K562 (cell line): Measurements from ENCODE around the gene CBL. TPM values are rescaled to one million over a fixed set of nuclear protein-coding genes. Genes with fewer than 3 reads are reported as not detected.

Experiments
- BRD9 ChIP-seq: fragments of 450-650 bp; IDR thresholded peaks from 2 replicates; pipeline ENCODE4 v1.6.1; 2018; ENCODE audit warnings: low read depth; ENCODE audit not compliant: partially characterized antibody
- E2F6 ChIP-seq, 2 experiments: IDR thresholded peaks; 2 replicates each; pipeline ENCODE4 v1.6.1; 2011; ENCODE audit warnings: borderline replicate concordance in 1 of 2, control low read depth in 1 of 2, low read depth in 1 of 2, low read length in 1 of 2, mild to moderate bottlenecking in 1 of 2, mixed read lengths in 1 of 2, moderate library complexity in 1 of 2; ENCODE audit not compliant: insufficient read depth in 1 of 2, insufficient read length in 1 of 2, poor library complexity in 1 of 2, severe bottlenecking in 1 of 2; ENCODE audit errors: extremely low read depth in 1 of 2
- EP300 ChIP-seq: IDR thresholded peaks from 2 replicates; pipeline ENCODE4 v1.6.1; 2012; ENCODE audit warnings: low read length, improper control_type of control experiment
- HDAC1 ChIP-seq, 2 experiments: fragments of 450-650 bp; IDR thresholded peaks; 2 replicates each; pipeline ENCODE4 v1.6.1; 2016 to 2017; ENCODE audit warnings: inconsistent platforms in 1 of 2, mild to moderate bottlenecking in 1 of 2, moderate library complexity in 1 of 2
- HINFP ChIP-seq: fragments of 450-650 bp; conservative IDR thresholded peaks from 2 replicates; pipeline ENCODE4 v1.6.1; 2016; ENCODE audit warnings: missing genetic modification characterization, low read depth, mild to moderate bottlenecking, control low read depth, missing compliant biosample characterization
- KAT7 ChIP-seq: sonication (generic); formaldehyde crosslinking; IDR thresholded peaks from 2 replicates; pipeline ENCODE4 v1.8.0; 2022; ENCODE audit warnings: missing genetic modification reagents, mild to moderate bottlenecking, borderline replicate concordance
- KLF10 ChIP-seq: fragments of 250-450 bp; sonication (Bioruptor Pico); IDR thresholded peaks from 2 replicates; pipeline ENCODE4 v1.6.1; 2021; ENCODE audit warnings: matching md5 sums
- KLF13 ChIP-seq: fragments of 450-650 bp; IDR thresholded peaks from 2 replicates; pipeline ENCODE4 v1.6.1; 2016; ENCODE audit warnings: missing genetic modification characterization, low read depth, mild to moderate bottlenecking, missing compliant biosample characterization, moderate library complexity, borderline replicate concordance
- MBD2 ChIP-seq: sonication (generic); IDR thresholded peaks from 2 replicates; pipeline ENCODE4 v1.6.1; 2016; ENCODE audit warnings: low read depth, borderline replicate concordance
- MECOM ChIP-seq: fragments of 250-450 bp; sonication (Bioruptor Pico); IDR thresholded peaks from 2 replicates; pipeline ENCODE4 v1.8.0; 2022; ENCODE audit warnings: inconsistent platforms
- MLLT1 ChIP-seq, 2 experiments: fragments of 450-650 bp; IDR thresholded peaks; 2 replicates each; pipeline ENCODE4 v1.6.1; 2016
- MXI1 ChIP-seq: IDR thresholded peaks from 2 replicates; pipeline ENCODE4 v1.6.1; 2011; ENCODE audit warnings: low read depth, mild to moderate bottlenecking, improper control_type of control experiment, low read length
- POLR3A ChIP-seq: IDR thresholded peaks from 2 replicates; pipeline ENCODE4 v1.6.1; 2011; ENCODE audit warnings: borderline replicate concordance, mild to moderate bottlenecking, moderate library complexity; ENCODE audit not compliant: insufficient read length, insufficient read depth; ENCODE audit errors: extremely low read depth
- RAD21 ChIP-seq, 2 experiments: fragments of 250-450 bp in 1 of 2; fragments of 450-650 bp in 1 of 2; sonication (Bioruptor Pico) in 1 of 2; formaldehyde crosslinking in 1 of 2; IDR thresholded peaks in 1 of 2; conservative IDR thresholded peaks in 1 of 2; 2 replicates each; pipeline versions ENCODE4 v1.4.0 to v1.8.0; 2020 to 2022; ENCODE audit warnings: mild to moderate bottlenecking in 2 of 2, moderate library complexity in 1 of 2
- RUNX1 ChIP-seq: sonication (generic); IDR thresholded peaks from 2 replicates; pipeline ENCODE4 v1.6.1; 2016; ENCODE audit warnings: antibody characterized with exemption, low read depth
- SRSF3 ChIP-seq: fragments of 200-400 bp; formaldehyde crosslinking; IDR thresholded peaks from 2 replicates; pipeline ENCODE4 v1.6.1; 2016; ENCODE audit warnings: mild to moderate bottlenecking, low read length, moderate library complexity; ENCODE audit not compliant: insufficient read depth
- SRSF7 ChIP-seq: fragments of 200-400 bp; formaldehyde crosslinking; optimal IDR thresholded peaks from 2 replicates; pipeline ENCODE3; 2017; ENCODE audit warnings: mild to moderate bottlenecking, low read depth, low read length
- SRSF9 ChIP-seq: fragments of 200-400 bp; formaldehyde crosslinking; IDR thresholded peaks from 2 replicates; pipeline ENCODE4 v1.6.1; 2017; ENCODE audit warnings: low read depth, low read length, borderline replicate concordance
- ZNF143 ChIP-seq: sonication (generic); formaldehyde crosslinking; IDR thresholded peaks from 2 replicates; pipeline ENCODE4 v1.9.0; 2022; ENCODE audit warnings: mild to moderate bottlenecking, missing genetic modification reagents
- ZNF217 ChIP-seq: sonication (generic); formaldehyde crosslinking; IDR thresholded peaks from 2 replicates; pipeline ENCODE4 v1.8.0; 2022; ENCODE audit warnings: mild to moderate bottlenecking, missing genetic modification reagents
- ZNF280A ChIP-seq: fragments of 450-650 bp; IDR thresholded peaks from 2 replicates; pipeline ENCODE4 v1.6.1; 2018; ENCODE audit warnings: mild to moderate bottlenecking, low read depth; ENCODE audit not compliant: partially characterized antibody
- ZNF3 ChIP-seq: fragments of 250-450 bp; sonication (Bioruptor Pico); IDR thresholded peaks from 2 replicates; pipeline ENCODE4 v1.5.0; 2021; ENCODE audit warnings: mild to moderate bottlenecking, moderate library complexity
- polyA plus RNA-seq, 8 experiments: library from polyadenylated mRNA; depleted of rRNA in 4 of 8; stranded (reverse) in 5 of 8; unstranded in 3 of 8; fragments of >200 nt; fragmentation: Nextera tagmentation in 2 of 8; fragmentation: Illumina TruSeq in 1 of 8; extraction: Ambion mirVana in 2 of 8; extraction: Trizol in 1 of 8; gene quantifications; 2 replicates each; pipeline versions ENCODE4 v1.2.1 to v1.2.3, GENCODE V29; 2011 to 2014; ENCODE audit warnings: inconsistent platforms in 1 of 8, missing spikeins in 1 of 8
- total RNA-seq, 7 experiments: library from RNA; depleted of rRNA in 6 of 7; stranded (reverse); fragments of >200 nt in 6 of 7; fragmentation: Illumina TruSeq in 2 of 7; extraction: Trizol in 2 of 7; gene quantifications; 2 replicates each; pipeline versions ENCODE4 v1.2.1 to v1.2.3, GENCODE V29; 2011 to 2021; ENCODE audit warnings: low replicate concordance in 1 of 7

CBL gene
- total and polyA plus RNA-seq, 9 of the 15 experiments (the other 6 are each of a cell fraction or from before 2014, with no cell fraction given) = 3.2 to 24.9 (median 9.9) TPM

- TF ChIP-seq ZNF280A (no peak), RAD21 (CRISPR knock-in tag; conservative IDR thresholded peaks at IDR 0.05 in 1 of 2, IDR thresholded peaks at IDR 0.05 in 1 of 2) (no peak), EP300 (peak; percentile 71; the same call in 1 of the 2 replicates), ZNF3 (CRISPR knock-in tag) (no peak), SRSF7 (no peak), KAT7 (CRISPR knock-in tag) (no peak), KLF10 (no peak), MECOM (0 out of 2 replicates have a peak, but pooled peaks have one; percentile 26), SRSF3 (no peak), ZNF217 (CRISPR knock-in tag) (no peak), SRSF9 (no peak), HDAC1 (IDR thresholded peaks at IDR 0.05) (peak in 1 of 2 experiments; percentile 58; a peak in 1 of 4 replicates), ZNF143 (CRISPR knock-in tag) (no peak), MBD2 (no peak), MLLT1 (IDR thresholded peaks at IDR 0.05) (no peak), BRD9 (peak; percentile 38), E2F6 (IDR thresholded peaks at IDR 0.05; ENCODE audit: borderline replicate concordance in 1 of 2, extremely low read depth in 1 of 2, insufficient read depth in 1 of 2, insufficient read length in 1 of 2, low read depth in 1 of 2, low read length in 1 of 2, poor library complexity in 1 of 2, severe bottlenecking in 1 of 2) (peak; percentile 44 to 69), MXI1 (no peak), HINFP (tag) (no peak), KLF13 (tag) (no peak), POLR3A (no peak), RUNX1 (no peak)
Observed at GRCh38 chr11:119319700-119320239, 113.6 kb downstream of the CBL start (continued).
